Activated B cell treated with CpG ODN at 0.5 μM for 24 hours (primary cell): Measurements from ENCODE around the gene ADSL. TPM values are rescaled to one million over a fixed set of nuclear protein-coding genes. Genes with fewer than 3 reads are reported as not detected.
A peak's percentile ranks its signal among the peaks of the same experiment; 100 is the strongest.

ENCODE experiments used
- ATAC-seq: fragments of 200-7000 bp; cut with Tn5 transposase; one replicate; pipeline ENCODE4 v1.10.0; 2021; ENCODE audit warnings: low read depth, mild to moderate bottlenecking, moderate library complexity
- CTCF ChIA-PET: fragments of 350-600 bp; sonication (Branson Sonifier 250); formaldehyde crosslinking; loops from one replicate; lab custom pipeline; 2021; ENCODE audit warnings: antibody characterized with exemption; lab: Charles Lee
- POLR2A ChIA-PET: fragments of 350-600 bp; sonication (Branson Sonifier 250); formaldehyde crosslinking; loops from one replicate; lab custom pipeline; 2021; ENCODE audit warnings: antibody characterized with exemption; lab: Charles Lee
- DNase-seq: peaks from one replicate; pipeline ENCODE4 v3.0.0; 2022
- H3K27ac Mint-ChIP-seq: one replicate; pipeline ENCODE4 v1.8.0; 2020; ENCODE audit warnings: mixed read lengths
- H3K27me3 Mint-ChIP-seq: one replicate; pipeline ENCODE4 v1.8.0; 2021; ENCODE audit warnings: mixed read lengths
- H3K36me3 Mint-ChIP-seq: one replicate; pipeline ENCODE4 v1.8.0; 2021; ENCODE audit warnings: low read depth, mixed read lengths
- H3K4me1 Mint-ChIP-seq: one replicate; pipeline ENCODE4 v1.8.0; 2021; ENCODE audit warnings: mixed read lengths
- H3K4me3 Mint-ChIP-seq: one replicate; pipeline ENCODE4 v1.8.0; 2020; ENCODE audit warnings: mild to moderate bottlenecking, mixed read lengths
- H3K9me3 Mint-ChIP-seq: one replicate; pipeline ENCODE4 v1.8.0; 2020; ENCODE audit warnings: mixed read lengths
- CTCF ChIP-seq: fragments of 200-600 bp; IDR thresholded peaks from one replicate; pipeline ENCODE4 v1.8.0; 2022; ENCODE audit warnings: antibody characterized with exemption, mild to moderate bottlenecking
- intact Hi-C: fragments of 100-400 bp; cut with micrococcal nuclease; formaldehyde crosslinking; loops from one replicate; pipeline ENCODE4 v1.15.1; 2024
- total RNA-seq: library from RNA; stranded (reverse); gene quantifications from 2 replicates; pipeline ENCODE4 v1.2.3, GENCODE V29; 2022

Gene ADSL
- total RNA-seq, 1 donor from 2014 or later = 102 TPM

- Mint-ChIP-seq H3K27ac (no peak overlapping the region), H3K27me3 (no peaks in the 10 kb centered on the region), H3K4me3 (no peak overlapping the region), H3K4me1 (peaks cover 10% of the 10 kb centered on the region), H3K36me3 (peaks cover 82% of the 10 kb centered on the region), H3K9me3 (no peaks in the 10 kb centered on the region)
- intact Hi-C loops = no loop called here
- ChIA-PET POLR2A (interaction anchor here (0.6 kb wide), 1 partner anchor 220 kb away, joined by 7 read pairs; no protein-coding TSS in a partner anchor), CTCF (interaction anchor here (0.8 kb wide), 1 partner anchor 24 kb away, joined by 4 read pairs; no protein-coding TSS in a partner anchor)
- no peak for TF ChIP-seq CTCF
- no peak for DNase-seq
- no peak for ATAC-seq
Observed at GRCh38 chr22:40322818-40323447, 23.4 kb upstream of the ADSL start.

- ChIA-PET POLR2A (interaction anchor here (0.6 kb wide), 1 partner anchor 221 kb away, joined by 7 read pairs; no protein-coding TSS in a partner anchor), CTCF (no interaction called here)
- Mint-ChIP-seq H3K9me3 (no peaks in the 10 kb centered on the region), H3K4me1 (peaks cover 10% of the 10 kb centered on the region), H3K27me3 (no peaks in the 10 kb centered on the region), H3K4me3 (no peak overlapping the region), H3K36me3 (peaks cover 81% of the 10 kb centered on the region), H3K27ac (no peak overlapping the region)
- DNase-seq (no peak), ATAC-seq (no peak)
- intact Hi-C loops = no loop called here
- TF ChIP-seq CTCF = no peak
Observed at GRCh38 chr22:40323681-40324171, 22.6 kb upstream of the ADSL start.

GRCh38 chr22:40324468-40325305 is 21.6 kb upstream of the ADSL start:
- no peaks in the 10 kb centered on the region for H3K9me3 Mint-ChIP-seq
- H3K4me3 Mint-ChIP-seq = no peak overlapping the region
- ATAC-seq (no peak), DNase-seq (no peak)
- intact Hi-C loops = no loop called here
- peaks cover 81% of the 10 kb centered on the region for H3K36me3 Mint-ChIP-seq
- H3K27ac Mint-ChIP-seq = peak overlapping the region; percentile 46
- no peak for TF ChIP-seq CTCF
- CTCF ChIA-PET = no interaction called here
- H3K27me3 Mint-ChIP-seq = no peaks in the 10 kb centered on the region
- POLR2A ChIA-PET = interaction anchor here (0.7 kb wide), 1 partner anchor 1009 kb away, joined by 3 read pairs; no protein-coding TSS in a partner anchor
- H3K4me1 Mint-ChIP-seq = peaks cover 10% of the 10 kb centered on the region

GRCh38 chr22:40325315-40325714 is 21.0 kb upstream of the ADSL start:
- no peak for TF ChIP-seq CTCF
- intact Hi-C loops = no loop called here
- Mint-ChIP-seq H3K27ac (peak overlapping the region; percentile 53), H3K4me3 (no peak overlapping the region), H3K36me3 (peaks cover 81% of the 10 kb centered on the region), H3K4me1 (peaks cover 13% of the 10 kb centered on the region), H3K27me3 (no peaks in the 10 kb centered on the region), H3K9me3 (no peaks in the 10 kb centered on the region)
- CTCF ChIA-PET = no interaction called here
- POLR2A ChIA-PET = interaction anchor here (0.7 kb wide), 1 partner anchor 1010 kb away, joined by 3 read pairs; no protein-coding TSS in a partner anchor
- DNase-seq (no peak), ATAC-seq (peak; percentile 40)
